NCI-H2227 (cell line): ENCODE measurements around the gene DNAH14.
"Not testable (repeated sequence)": the region's sequence is repeated elsewhere in the genome, so short reads cannot be mapped to it uniquely, and the experiment has no call there.

ENCODE experiments used
- DNase-seq: peaks from one replicate; lab custom pipeline; 2025; ENCODE audit not compliant: unreplicated experiment; lab: John Stamatoyannopoulos, UW

The DNAH14 gene

DNA sequence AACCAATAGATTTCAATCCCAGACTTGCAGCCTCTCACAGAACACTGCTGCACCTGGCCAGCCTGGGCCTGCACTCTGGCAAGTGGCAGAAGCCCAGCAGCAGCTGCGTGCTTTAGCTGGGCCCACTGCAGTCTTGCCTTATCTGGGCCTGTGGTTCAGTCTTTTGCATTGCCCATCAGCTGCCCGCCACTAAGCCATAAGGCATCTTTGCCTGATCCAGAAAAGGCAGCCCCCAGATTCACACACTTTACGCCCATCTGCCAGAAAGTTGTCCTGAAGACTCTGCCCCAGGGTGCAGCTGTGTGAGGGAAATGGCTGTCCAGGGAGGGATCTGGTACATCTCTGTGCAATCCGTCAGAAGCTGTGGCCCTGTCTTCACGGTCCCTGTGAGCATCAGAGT, 217.0 kb downstream of the DNAH14 start:
- DNase-seq = no peak

- not testable (repeated sequence) for DNase-seq
Observed at GRCh38 chr1:225147791-225148190, 218.3 kb downstream of the DNAH14 start.

GRCh38 chr1:225152061-225152460, 222.6 kb downstream of the DNAH14 start:
- no peak for DNase-seq

GRCh38 chr1:225155555-225155954, 226.1 kb downstream of the DNAH14 start:
- no peak for DNase-seq

GRCh38 chr1:225156254-225156653, 226.8 kb downstream of the DNAH14 start:
- DNase-seq = no peak

DNA sequence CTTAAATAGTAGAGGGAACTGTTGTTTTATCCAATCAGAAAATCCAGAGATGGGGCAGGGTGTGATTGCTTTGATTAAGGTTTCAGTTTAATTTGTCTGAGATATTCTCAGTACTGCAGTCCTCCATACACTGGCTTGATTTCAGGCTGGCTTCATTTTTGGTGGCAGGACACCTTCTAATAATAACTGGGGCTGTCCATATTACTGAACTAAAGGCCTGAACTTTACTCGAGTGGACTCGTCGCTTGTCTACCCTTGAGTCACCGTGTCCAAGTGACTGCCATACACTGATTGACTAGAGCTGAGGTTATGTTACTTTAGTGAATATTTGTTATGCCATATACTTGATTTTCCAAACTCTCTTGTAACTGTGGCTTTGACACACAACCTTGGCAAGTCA, 228.8 kb downstream of the DNAH14 start:
- no peak for DNase-seq

DNA sequence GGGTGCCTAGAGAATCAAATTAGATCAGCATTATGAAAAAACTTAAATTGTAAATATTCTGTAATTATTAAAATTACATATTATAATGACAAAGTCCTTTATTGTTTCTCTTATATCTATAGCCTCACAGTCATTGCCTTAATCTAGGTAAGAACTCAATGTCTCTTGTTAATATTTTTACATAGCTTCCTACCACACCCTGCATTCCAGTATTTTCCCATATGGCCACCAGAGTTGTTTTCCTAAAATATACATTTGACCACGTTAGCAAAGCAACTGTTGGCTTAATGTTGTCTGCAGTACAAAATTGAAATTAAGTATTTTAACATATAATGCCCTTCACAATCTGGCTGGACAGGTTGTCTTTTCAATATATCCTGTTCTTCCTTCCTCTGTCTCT, 230.3 kb downstream of the DNAH14 start:
- DNase-seq = no peak

- not testable (repeated sequence) for DNase-seq
Observed at GRCh38 chr1:225177409-225177808, 247.9 kb downstream of the DNAH14 start.

- DNase-seq = no peak
Observed at GRCh38 chr1:225179686-225180085, 250.2 kb downstream of the DNAH14 start.

DNA sequence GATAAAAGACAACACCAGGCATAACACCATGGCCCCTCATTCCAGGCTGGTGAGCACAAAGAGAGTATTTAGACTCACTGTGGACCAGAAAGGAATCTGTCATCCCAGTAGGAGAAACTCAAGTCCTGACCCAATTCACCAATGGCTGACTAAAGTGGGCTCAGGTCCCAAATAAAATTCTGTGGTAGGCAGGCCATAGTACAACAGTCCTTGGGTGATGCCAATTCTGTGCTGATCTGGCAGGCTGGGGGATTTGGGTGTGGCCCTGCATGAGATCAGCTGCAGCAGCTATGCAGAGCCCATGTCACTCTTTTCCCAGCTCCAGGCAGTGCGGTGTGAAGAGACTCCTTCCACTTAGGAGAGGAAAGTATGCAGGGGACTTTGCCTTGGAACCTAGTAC, 253.2 kb downstream of the DNAH14 start:
- no peak for DNase-seq

DNA sequence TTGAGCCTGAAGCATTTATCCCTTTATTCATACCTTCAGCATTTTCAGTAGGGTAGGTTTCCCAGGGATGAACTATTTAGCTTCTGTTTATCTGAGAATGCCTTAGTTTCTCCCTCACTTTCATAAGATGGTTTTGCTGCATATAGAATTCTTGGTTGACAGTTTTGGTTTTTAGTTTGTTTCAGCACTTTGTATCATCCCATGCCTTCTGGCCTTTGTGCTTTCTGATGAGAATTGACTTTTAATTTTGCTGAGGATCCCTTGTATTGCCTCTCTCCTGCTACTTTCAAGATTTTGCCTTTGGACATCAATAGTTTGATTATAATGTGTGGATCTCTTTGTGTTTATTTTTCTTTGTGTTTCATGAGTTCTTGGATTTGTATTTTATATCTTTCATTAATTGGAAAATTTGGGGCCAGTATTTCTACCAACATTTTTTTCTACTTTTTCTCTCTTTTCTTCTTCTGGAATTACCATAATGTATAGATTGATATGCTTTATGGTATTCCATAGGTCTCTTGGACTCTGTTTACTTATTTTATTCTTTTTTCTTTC, 261.8 kb downstream of the DNAH14 start:
- DNase-seq = no peak

DNA sequence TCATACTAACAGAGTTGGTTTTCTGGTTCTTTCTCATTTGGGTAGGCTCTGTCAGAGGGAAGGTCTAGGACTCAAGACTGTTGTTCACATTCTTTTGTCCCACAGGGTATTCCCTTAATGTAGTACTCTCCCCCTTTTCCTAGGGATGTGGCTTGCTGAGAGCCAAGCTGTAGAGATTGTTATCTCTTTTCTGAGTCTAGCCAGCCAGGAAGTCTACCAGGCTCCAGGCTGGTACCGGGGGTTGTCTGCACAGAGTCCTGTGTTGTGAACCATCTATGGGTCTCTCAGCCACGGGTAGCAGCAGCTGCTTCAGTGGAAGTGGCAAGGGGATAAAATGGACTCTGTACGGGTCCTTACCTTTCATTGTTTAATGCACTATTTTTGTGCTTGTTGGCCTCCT, 272.0 kb downstream of the DNAH14 start:
- no peak for DNase-seq

DNA sequence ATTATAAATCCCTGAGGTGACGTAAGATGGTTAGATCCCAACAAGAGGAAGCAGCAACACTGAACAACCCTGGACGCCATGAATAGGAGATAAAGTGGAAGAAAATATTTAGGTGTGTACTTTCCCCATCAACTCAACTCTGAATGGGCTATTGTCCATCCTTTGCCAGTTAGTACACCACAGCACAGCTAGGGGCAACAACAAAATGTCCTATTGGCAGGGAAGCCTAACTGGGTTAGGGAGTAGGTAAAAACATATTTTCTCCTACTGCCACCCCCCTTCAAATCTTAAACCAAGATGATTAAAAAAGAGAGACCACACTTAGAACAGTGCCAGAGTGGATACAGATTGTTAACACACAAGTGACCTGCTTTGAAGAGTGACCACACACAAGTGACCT, 278.3 kb downstream of the DNAH14 start:
- DNase-seq = no peak

GRCh38 chr1:225209153-225209552, 279.7 kb downstream of the DNAH14 start:
- no peak for DNase-seq

DNA sequence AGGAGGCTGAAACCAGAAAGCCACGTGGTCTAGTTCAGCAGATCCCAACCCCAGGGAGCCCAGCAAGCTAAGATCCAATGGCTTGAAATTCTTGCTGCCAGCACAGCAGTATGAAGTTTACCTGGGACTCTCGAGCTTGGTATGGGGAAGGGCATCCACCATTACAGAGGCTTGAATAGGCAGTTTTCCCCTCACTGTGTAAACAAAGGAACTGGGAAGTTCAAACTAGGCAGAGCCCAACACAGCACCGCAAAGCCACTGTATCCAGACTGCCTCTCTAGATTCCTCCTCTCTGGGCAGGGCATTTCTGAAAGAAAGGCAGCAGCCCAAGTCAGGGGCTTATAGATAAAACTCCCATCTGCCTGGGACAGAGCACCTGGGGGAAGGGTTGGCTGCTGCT, 280.7 kb downstream of the DNAH14 start:
- not testable (repeated sequence) for DNase-seq

- DNase-seq = not testable (repeated sequence)
Observed at GRCh38 chr1:225211694-225212442, 282.4 kb downstream of the DNAH14 start.

DNA sequence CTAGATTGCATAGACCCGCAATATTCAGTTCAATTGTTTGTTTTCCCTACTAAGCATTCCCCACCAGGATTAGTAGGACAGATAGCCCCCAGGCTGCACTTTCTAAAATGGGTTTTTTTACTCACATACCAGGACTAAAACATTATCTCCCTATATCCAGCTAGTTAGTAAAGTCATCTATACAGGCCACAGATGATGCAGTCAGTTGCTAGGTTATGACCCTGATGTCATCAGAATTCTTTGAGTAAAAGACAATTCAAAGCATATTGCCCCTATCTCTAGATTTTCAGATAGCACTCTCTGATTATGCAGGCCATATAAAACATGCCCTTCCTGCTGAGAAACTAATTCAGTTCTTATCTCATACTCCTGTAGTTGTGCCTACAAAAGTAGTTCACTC, 294.8 kb downstream of the DNAH14 start:
- DNase-seq = no peak

DNA sequence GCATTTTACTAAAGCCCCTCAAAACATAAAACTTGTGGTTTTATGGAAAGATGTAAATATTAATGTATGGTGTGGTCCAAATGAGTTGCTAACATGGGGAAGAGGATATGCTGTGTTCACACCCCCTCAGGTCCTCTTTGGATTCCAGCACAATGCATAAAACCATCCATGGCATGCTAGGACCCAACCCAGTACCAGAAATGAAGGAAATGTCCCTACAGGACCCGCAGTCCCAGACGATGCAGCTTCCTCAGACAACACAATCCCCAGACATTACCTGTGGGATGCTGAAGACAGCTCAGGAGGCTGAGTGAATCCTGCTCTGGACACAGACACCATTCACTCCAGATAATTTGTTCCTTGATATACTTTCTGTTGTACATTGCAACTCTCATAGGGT, 296.2 kb downstream of the DNAH14 start:
- DNase-seq = no peak

DNA sequence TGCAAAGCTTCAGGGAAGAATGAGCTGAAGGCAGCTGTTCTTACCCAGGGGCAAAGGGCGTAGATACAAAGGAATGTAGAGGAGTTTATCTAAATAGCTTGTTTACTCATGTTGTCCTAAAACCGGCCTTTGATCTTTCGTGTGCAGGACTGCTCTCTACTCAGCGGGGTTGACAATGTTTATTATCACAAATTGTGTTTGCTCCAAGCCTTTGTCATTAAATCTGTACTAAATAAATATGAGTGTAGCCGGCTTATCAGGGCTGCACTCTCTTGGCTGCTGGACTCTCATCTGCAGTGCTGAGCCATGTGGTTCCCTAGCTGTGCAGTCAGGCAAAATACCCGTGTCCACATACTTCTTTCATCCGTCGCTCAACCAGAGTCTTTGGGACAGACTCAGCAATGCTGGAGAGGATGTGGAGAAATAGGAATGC, 299.4 kb downstream of the DNAH14 start:
- DNase-seq = no peak

DNA sequence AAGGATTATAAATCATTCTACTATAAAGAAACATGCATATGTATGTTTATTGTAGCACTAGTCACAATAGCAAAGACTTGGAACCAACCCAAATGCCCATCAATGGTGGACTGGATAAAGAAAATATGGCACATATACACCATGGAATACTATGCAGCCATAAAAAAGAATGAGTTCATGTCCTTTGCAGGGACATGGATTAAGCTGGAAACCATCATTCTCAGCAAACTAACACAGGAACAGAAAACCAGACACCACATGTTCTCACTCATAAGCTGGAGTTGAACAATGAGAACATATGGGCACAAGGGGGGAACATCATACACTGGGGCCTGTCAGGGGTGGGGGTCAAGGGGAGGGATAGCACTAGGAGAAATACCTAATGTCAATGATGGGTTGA, 300.0 kb downstream of the DNAH14 start:
- not testable (repeated sequence) for DNase-seq

GRCh38 chr1:225230483-225230882, 301.0 kb downstream of the DNAH14 start:
- DNase-seq = no peak

DNA sequence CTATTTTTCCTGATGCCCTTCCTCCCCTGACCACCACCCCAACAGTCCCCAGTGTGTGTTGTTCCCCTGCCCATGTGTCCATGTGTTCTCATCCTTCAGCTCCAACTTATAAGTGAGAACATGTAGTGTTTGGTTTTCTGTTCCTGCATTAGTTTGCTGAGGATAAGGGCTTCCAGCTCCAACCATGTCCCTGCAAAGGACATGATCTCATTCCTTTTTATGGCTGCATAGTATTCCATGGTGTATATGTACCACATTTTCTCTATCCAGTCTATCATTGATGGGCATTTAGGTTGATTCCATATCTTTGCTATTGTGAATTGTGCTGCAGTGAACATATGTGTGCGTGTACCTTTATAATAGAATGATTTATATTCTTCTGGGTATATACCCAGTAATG, 303.5 kb downstream of the DNAH14 start:
- DNase-seq = not testable (repeated sequence)

DNA sequence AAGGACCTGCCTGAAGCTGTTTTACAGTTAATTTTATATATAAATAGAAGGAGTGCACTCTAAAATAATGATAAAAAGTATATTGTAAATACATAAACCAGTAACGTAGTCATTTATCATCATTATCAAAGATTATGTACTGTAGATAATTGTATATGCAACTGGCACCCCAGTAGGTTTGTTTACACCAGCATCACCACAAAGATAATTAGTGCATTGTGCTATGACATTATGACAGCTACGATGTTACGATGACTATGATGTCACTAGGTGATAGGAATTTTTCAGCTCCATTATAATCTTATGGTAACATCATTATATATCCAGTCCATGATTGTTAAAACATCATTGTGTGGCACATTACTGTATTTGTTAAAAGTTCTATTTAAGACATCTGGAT, 313.1 kb downstream of the DNAH14 start:
- no peak for DNase-seq
